Esophagus muscularis mucosa (tissue), 4 donors: Measurements from ENCODE around the gene B3GALT6. TPM values are rescaled to one million over a fixed set of nuclear protein-coding genes. Genes with fewer than 3 reads are reported as not detected.

Experiments used
- DNase-seq: peaks from one replicate; pipeline ENCODE4 v3.0.0-alpha.2; 2017; ENCODE audit errors: extremely low spot score
- H3K27ac ChIP-seq, 4 donors: fragments of 200-600 bp; sonication (generic); replicated peaks in 1 of 4; 1 replicate in 3 of 4; 2 replicates in 1 of 4; pipeline ENCODE4 v1.5.1; 2016 to 2019; ENCODE audit warnings: mild to moderate bottlenecking in 1 of 4
- H3K27me3 ChIP-seq, 4 donors: fragments of 200-600 bp; sonication (generic); one replicate each; pipeline versions ENCODE4 v1.5.1 to v1.6.0; 2016 to 2019
- H3K36me3 ChIP-seq, 4 donors: fragments of 200-600 bp; sonication (generic); one replicate each; pipeline ENCODE4 v1.5.1; 2016 to 2019
- H3K4me1 ChIP-seq, 4 donors: fragments of 200-600 bp; sonication (generic); one replicate each; pipeline ENCODE4 v1.5.1; 2016 to 2019
- H3K4me3 ChIP-seq, 4 donors: fragments of 200-600 bp; sonication (generic); 1 replicate in 2 of 4; 2 replicates in 2 of 4; pipeline ENCODE4 v1.5.1; 2016 to 2019; ENCODE audit warnings: mild to moderate bottlenecking in 4 of 4, moderate library complexity in 1 of 4
- H3K9me3 ChIP-seq, 4 donors: fragments of 200-600 bp; sonication (generic); 1 replicate in 3 of 4; 2 replicates in 1 of 4; pipeline ENCODE4 v1.5.1; 2016 to 2019
- EP300 ChIP-seq: sonication (generic); formaldehyde crosslinking; IDR thresholded peaks from one replicate; pipeline ENCODE4 v1.6.1; 2017; ENCODE audit warnings: antibody characterized with exemption
- POLR2A ChIP-seq: fragments of 450-650 bp; IDR thresholded peaks from one replicate; pipeline ENCODE4 v1.6.1; 2017; ENCODE audit warnings: antibody characterized with exemption, moderate library complexity, mild to moderate bottlenecking, low read depth
- POLR2AphosphoS5 ChIP-seq, 2 donors: sonication (generic); formaldehyde crosslinking; IDR thresholded peaks; one replicate each; pipeline ENCODE4 v1.6.1; 2017; ENCODE audit warnings: antibody characterized with exemption in 2 of 2
- WGBS: methylation state at CpG from one replicate; pipeline ENCODE4 v1.1.5; 2018; 5-methylcytosine and 5-hydroxymethylcytosine counted together
- intact Hi-C: fragments of 100-400 bp; cut with DNase I; formaldehyde crosslinking; loops from one replicate; pipeline ENCODE4 v1.15.1; 2023
- total RNA-seq, 4 donors: library from RNA; depleted of rRNA; stranded (reverse); fragments of >200 nt; gene quantifications; one replicate each; pipeline versions ENCODE4 v1.1.0 to v1.2.1, GENCODE V29; 2016
- TF ChIP-seq, protein P1 (sequence below), 3 experiments: fragments of 200-600 bp in 2 of 3; fragments of 450-650 bp in 1 of 3; sonication (generic) in 2 of 3; IDR thresholded peaks; one replicate each; pipeline ENCODE4 v1.5.1; 2017 to 2019; ENCODE audit warnings: antibody characterized with exemption in 3 of 3, mild to moderate bottlenecking in 2 of 3, moderate library complexity in 1 of 3

B3GALT6 gene
- total RNA-seq, 4 donors from 2014 or later: 10.4 to 24.6 (median 21.0) TPM

DNA sequence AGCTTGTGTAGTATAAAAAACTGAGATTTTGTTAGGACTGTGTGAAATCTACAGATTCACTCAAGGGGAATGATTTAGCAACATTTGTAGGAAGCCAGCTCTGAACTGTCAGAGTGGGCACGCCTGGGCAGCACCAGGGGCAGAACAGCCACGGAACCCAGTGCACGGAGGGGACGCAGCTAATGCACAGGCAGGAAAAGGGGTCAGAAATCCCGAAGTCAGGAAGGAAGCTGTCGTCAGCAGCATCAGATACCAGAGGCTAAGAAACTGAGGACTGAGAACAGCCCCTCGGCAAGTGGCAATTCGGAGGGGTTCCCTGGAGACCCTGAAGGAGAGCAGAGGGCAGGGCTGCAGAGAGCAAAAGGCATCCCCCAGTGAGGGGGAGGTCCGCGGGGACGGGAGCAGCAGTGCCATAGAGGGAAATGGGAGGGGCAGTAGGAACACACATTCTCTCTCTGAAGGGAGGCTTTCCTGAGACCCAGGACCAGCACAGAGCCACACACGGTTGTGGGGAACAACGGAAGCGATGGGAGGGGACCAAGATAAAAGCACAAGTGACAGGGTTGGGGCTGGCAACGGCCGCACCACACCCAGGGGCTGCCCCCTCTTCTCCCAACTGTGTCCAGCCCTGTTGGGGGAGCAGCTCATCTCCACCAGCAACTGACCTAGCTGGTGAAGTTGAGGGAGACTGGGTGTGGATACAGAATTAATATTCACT, 29.0 kb downstream of the B3GALT6 start:
- peaks cover 46 to 100% (median 88%) of the 10 kb centered on the region in 4 donors for H3K36me3 ChIP-seq
- no peak overlapping the region for H3K27ac ChIP-seq

GRCh38 chr1:1262071-1262470, 30.0 kb downstream of the B3GALT6 start:
- Histone ChIP-seq H3K27me3 (no peaks in the 10 kb centered on the region), H3K4me1 (peaks cover 0 to 23% (median 8%) of the 10 kb centered on the region in 4 donors), H3K9me3 (no peaks in the 10 kb centered on the region), H3K36me3 (peaks cover 44 to 100% (median 88%) of the 10 kb centered on the region in 4 donors), H3K4me3 (no peak overlapping the region), H3K27ac (no peak overlapping the region)
- no peak for DNase-seq
- WGBS: 96% methylated on average over 17 of the region's 17 CpGs
- intact Hi-C loops: no loop called here
- no peak for TF ChIP-seq POLR2AphosphoS5 (IDR thresholded peaks at IDR 0.05)
- TF ChIP-seq, protein P1, sequence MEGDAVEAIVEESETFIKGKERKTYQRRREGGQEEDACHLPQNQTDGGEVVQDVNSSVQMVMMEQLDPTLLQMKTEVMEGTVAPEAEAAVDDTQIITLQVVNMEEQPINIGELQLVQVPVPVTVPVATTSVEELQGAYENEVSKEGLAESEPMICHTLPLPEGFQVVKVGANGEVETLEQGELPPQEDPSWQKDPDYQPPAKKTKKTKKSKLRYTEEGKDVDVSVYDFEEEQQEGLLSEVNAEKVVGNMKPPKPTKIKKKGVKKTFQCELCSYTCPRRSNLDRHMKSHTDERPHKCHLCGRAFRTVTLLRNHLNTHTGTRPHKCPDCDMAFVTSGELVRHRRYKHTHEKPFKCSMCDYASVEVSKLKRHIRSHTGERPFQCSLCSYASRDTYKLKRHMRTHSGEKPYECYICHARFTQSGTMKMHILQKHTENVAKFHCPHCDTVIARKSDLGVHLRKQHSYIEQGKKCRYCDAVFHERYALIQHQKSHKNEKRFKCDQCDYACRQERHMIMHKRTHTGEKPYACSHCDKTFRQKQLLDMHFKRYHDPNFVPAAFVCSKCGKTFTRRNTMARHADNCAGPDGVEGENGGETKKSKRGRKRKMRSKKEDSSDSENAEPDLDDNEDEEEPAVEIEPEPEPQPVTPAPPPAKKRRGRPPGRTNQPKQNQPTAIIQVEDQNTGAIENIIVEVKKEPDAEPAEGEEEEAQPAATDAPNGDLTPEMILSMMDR (IDR thresholded peaks at IDR 0.05): no peak
- no peak for TF ChIP-seq POLR2A
- TF ChIP-seq EP300: no peak

More for the DNA sequence above, 29.0 kb downstream of the B3GALT6 start:
- WGBS: 68% methylated on average over 16 of the region's 16 CpGs
- intact Hi-C loops: no loop called here
- Histone ChIP-seq H3K27me3 (no peaks in the 10 kb centered on the region), H3K4me1 (peaks cover 0 to 23% (median 8%) of the 10 kb centered on the region in 4 donors), H3K4me3 (no peak overlapping the region), H3K9me3 (no peaks in the 10 kb centered on the region)
- TF ChIP-seq, protein P1 (IDR thresholded peaks at IDR 0.05): no peak
- TF ChIP-seq POLR2AphosphoS5 (IDR thresholded peaks at IDR 0.05): no peak
- no peak for TF ChIP-seq POLR2A
- no peak for TF ChIP-seq EP300
- DNase-seq: no peak

DNA sequence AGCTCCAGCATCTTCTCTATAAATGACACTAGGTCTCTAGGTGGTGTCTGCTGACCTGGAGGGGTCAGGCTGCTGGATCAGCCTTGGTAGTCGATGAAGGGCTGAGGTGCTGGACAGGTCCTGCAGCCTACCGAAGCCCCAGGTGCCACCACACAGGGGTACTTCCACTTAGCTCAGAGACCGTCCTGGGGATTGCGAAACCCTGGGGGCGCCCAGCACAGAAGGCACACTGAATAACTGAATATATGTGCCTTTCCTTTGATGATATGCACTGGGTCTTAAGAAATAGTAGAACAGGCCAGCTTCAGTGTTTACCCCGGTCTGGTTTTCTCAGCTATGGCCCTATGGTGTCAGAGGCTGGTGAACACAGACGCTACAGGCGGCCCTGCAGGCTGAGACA, 30.7 kb downstream of the B3GALT6 start:
- 97% methylated on average over 4 of the region's 8 CpGs for WGBS
- Histone ChIP-seq H3K36me3 (peaks cover 47 to 100% (median 93%) of the 10 kb centered on the region in 4 donors), H3K4me3 (no peak overlapping the region), H3K27ac (no peak overlapping the region), H3K27me3 (no peaks in the 10 kb centered on the region), H3K4me1 (peaks cover 0 to 22% (median 8%) of the 10 kb centered on the region in 4 donors), H3K9me3 (no peaks in the 10 kb centered on the region)
- no peak for DNase-seq
- no peak for TF ChIP-seq POLR2A
- no peak for TF ChIP-seq POLR2AphosphoS5 (IDR thresholded peaks at IDR 0.05)
- TF ChIP-seq, protein P1 (IDR thresholded peaks at IDR 0.05): no peak
- TF ChIP-seq EP300: no peak
- intact Hi-C loops: no loop called here

DNA sequence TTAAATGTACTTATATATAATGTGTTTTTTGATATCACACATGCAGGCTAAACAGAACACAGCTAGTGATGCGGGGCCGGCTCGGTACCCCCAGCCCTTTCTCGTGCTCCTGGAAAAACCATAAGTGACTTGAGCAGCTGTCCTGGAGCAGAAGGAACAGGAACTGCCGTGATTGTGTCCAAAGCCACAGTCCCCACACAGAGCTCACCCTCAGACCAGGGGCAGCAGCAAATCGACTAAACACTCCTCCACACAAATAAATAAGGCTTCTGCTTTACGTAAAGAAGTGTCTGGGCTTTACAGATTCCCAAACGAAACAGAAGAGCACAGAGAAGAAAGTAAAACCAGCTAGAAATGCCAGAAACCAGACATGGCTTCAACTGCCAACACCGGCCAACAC, 32.0 kb downstream of the B3GALT6 start:
- H3K9me3 ChIP-seq: no peaks in the 10 kb centered on the region
- H3K27ac ChIP-seq: no peak overlapping the region
- intact Hi-C loops: no loop called here
- H3K27me3 ChIP-seq: no peaks in the 10 kb centered on the region
- H3K4me1 ChIP-seq: peaks cover 0 to 26% (median 12%) of the 10 kb centered on the region in 4 donors
- no peak for DNase-seq
- TF ChIP-seq, protein P1 (IDR thresholded peaks at IDR 0.05): no peak
- TF ChIP-seq POLR2A: no peak
- no peak for TF ChIP-seq EP300
- no peak for TF ChIP-seq POLR2AphosphoS5 (IDR thresholded peaks at IDR 0.05)
- H3K36me3 ChIP-seq: peaks cover 46 to 99% (median 92%) of the 10 kb centered on the region in 4 donors
- H3K4me3 ChIP-seq: no peak overlapping the region
- 82% methylated on average over 9 of the region's 9 CpGs for WGBS
